GM23248 (cell line): ENCODE measurements around the gene ST13.

Experiments used
- EZH2 ChIP-seq: fragments of 200-600 bp; sonication (generic); IDR thresholded peaks from 2 replicates; pipeline ENCODE4 v1.6.1; 2018; ENCODE audit warnings: antibody characterized with exemption, mild to moderate bottlenecking; ENCODE audit not compliant: insufficient read depth, poor library complexity, severe bottlenecking
- EZH2phosphoT487 ChIP-seq: fragments of 200-600 bp; sonication (generic); IDR thresholded peaks from 2 replicates; pipeline ENCODE4 v1.6.1; 2018; ENCODE audit warnings: antibody characterized with exemption, moderate library complexity, mild to moderate bottlenecking, low read depth; ENCODE audit not compliant: insufficient read depth

GRCh38 chr22:40818192-40818746 lies 38.2 kb downstream of the ST13 start:
- TF ChIP-seq EZH2phosphoT487 (no peak), EZH2 (no peak)
